Calu3 (cell line): ENCODE measurements around the gene CEP68. TPM values are rescaled to one million over a fixed set of nuclear protein-coding genes. Genes with fewer than 3 reads are reported as not detected.

Source experiments
- BruUV-seq: library from RNA; stranded (reverse); fragments of 400-500 nt; replicated peaks from 2 replicates; lab custom pipeline; 2021; lab: Mats Ljungman, UMichigan
- CTCF ChIA-PET: fragments of 300-600 bp; sonication (Branson Sonifier 250); formaldehyde crosslinking; loops from one replicate; lab custom pipeline; 2022; ENCODE audit warnings: antibody characterized with exemption; lab: Charles Lee
- DNase-seq: peaks from one replicate; pipeline ENCODE4 v3.0.0; 2022
- H3K27ac Mint-ChIP-seq: one replicate; pipeline ENCODE4 v1.8.0; 2022; ENCODE audit warnings: mixed read lengths; ENCODE audit not compliant: unreplicated experiment
- H3K27me3 Mint-ChIP-seq: one replicate; pipeline ENCODE4 v1.8.0; 2022; ENCODE audit warnings: mixed read lengths; ENCODE audit not compliant: unreplicated experiment
- H3K36me3 Mint-ChIP-seq: one replicate; pipeline ENCODE4 v1.8.0; 2022; ENCODE audit warnings: mild to moderate bottlenecking, moderate library complexity, mixed read lengths; ENCODE audit not compliant: insufficient read depth, unreplicated experiment
- H3K4me1 Mint-ChIP-seq: one replicate; pipeline ENCODE4 v1.8.0; 2022; ENCODE audit warnings: mild to moderate bottlenecking, low read depth, mixed read lengths; ENCODE audit not compliant: unreplicated experiment
- H3K4me3 Mint-ChIP-seq: one replicate; pipeline ENCODE4 v1.8.0; 2022; ENCODE audit warnings: mild to moderate bottlenecking, low read depth, moderate library complexity, mixed read lengths; ENCODE audit not compliant: unreplicated experiment
- H3K9me3 Mint-ChIP-seq: one replicate; pipeline ENCODE4 v1.8.0; 2022; ENCODE audit warnings: low read depth, mixed read lengths; ENCODE audit not compliant: unreplicated experiment
- intact Hi-C: fragments of 100-400 bp; cut with micrococcal nuclease; formaldehyde crosslinking; loops from one replicate; pipeline ENCODE4 v1.10.0; 2022; ENCODE audit not compliant: unreplicated experiment
- total RNA-seq: library from RNA; stranded (reverse); gene quantifications from 2 replicates; pipeline ENCODE4 v1.2.3, GENCODE V29; 2022
- TF ChIP-seq, protein P1 (sequence below): fragments of 200-600 bp; IDR thresholded peaks from one replicate; pipeline ENCODE4 v1.8.0; 2022; ENCODE audit warnings: antibody characterized with exemption; ENCODE audit not compliant: unreplicated experiment

CEP68 gene
- total RNA-seq, 1 experiment from 2014 or later: 9.6 TPM

DNA sequence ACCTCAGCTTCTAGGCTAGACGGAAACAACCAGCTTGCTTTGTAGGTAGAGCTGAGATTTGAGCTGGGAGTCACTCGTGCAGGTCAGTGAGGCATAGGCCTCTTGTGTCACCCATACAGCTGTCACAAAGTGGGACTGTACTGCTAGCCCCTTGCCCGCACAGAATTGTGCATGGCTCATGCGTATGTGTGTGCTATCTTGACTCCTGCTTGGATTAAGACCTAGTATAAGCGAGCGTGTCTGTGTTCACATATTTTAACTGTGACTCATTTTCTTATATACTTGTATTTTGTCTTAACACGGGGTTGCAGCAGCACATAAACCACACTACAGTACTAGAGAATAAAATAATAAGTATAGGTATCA is 20.1 kb downstream of the CEP68 start:
- TF ChIP-seq, protein P1, sequence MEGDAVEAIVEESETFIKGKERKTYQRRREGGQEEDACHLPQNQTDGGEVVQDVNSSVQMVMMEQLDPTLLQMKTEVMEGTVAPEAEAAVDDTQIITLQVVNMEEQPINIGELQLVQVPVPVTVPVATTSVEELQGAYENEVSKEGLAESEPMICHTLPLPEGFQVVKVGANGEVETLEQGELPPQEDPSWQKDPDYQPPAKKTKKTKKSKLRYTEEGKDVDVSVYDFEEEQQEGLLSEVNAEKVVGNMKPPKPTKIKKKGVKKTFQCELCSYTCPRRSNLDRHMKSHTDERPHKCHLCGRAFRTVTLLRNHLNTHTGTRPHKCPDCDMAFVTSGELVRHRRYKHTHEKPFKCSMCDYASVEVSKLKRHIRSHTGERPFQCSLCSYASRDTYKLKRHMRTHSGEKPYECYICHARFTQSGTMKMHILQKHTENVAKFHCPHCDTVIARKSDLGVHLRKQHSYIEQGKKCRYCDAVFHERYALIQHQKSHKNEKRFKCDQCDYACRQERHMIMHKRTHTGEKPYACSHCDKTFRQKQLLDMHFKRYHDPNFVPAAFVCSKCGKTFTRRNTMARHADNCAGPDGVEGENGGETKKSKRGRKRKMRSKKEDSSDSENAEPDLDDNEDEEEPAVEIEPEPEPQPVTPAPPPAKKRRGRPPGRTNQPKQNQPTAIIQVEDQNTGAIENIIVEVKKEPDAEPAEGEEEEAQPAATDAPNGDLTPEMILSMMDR: no peak

GRCh38 chr2:65077898-65078297 is 21.7 kb downstream of the CEP68 start:
- peak overlapping the region; percentile 23 for H3K27ac Mint-ChIP-seq
- H3K4me3 Mint-ChIP-seq: no peak overlapping the region
- DNase-seq: no peak
- no peaks in the 10 kb centered on the region for H3K27me3 Mint-ChIP-seq
- H3K4me1 Mint-ChIP-seq: no peaks in the 10 kb centered on the region
- no TSS peak for BruUV-seq
- no peaks in the 10 kb centered on the region for H3K9me3 Mint-ChIP-seq
- CTCF ChIA-PET: interaction anchor here (0.6 kb wide), 1 partner anchor 415 kb away, joined by 4 read pairs; no protein-coding TSS in a partner anchor
- peaks cover 65% of the 10 kb centered on the region for H3K36me3 Mint-ChIP-seq
- intact Hi-C loops: no loop called here
- TF ChIP-seq, protein P1: no peak

More for the DNA sequence above, 20.1 kb downstream of the CEP68 start:
- Mint-ChIP-seq H3K4me3 (no peak overlapping the region), H3K27me3 (no peaks in the 10 kb centered on the region), H3K4me1 (no peaks in the 10 kb centered on the region), H3K27ac (no peak overlapping the region), H3K9me3 (no peaks in the 10 kb centered on the region), H3K36me3 (peaks cover 67% of the 10 kb centered on the region)
- no TSS peak for BruUV-seq
- no peak for DNase-seq
- intact Hi-C loops: no loop called here
- CTCF ChIA-PET: interaction anchor here (0.6 to 1.2 kb wide), 2 partner anchors 111 to 857 kb away, joined by 3 to 4 read pairs; no protein-coding TSS in a partner anchor

DNA sequence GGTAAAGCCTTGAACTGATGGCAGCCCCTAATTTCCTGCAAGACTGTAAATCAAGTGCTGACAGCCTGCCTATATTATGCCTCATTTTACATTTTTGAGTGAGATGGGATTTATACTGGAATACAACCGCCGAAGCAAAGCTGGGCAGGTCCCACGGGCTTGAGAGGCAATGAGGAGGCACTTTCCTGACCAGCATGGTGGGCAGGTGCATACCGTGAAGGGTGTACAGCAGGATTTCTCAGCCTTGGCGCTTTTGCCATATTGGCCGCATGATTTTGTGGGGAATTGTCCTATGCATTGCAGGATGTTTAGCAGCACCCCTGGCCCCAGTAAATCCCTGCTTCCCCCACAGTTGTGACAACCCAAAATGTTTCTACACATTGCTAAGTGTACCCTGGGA is 22.8 kb downstream of the CEP68 start:
- Mint-ChIP-seq H3K27ac (no peak overlapping the region), H3K4me3 (no peak overlapping the region), H3K9me3 (no peaks in the 10 kb centered on the region), H3K36me3 (peaks cover 68% of the 10 kb centered on the region), H3K27me3 (no peaks in the 10 kb centered on the region), H3K4me1 (no peaks in the 10 kb centered on the region)
- TF ChIP-seq, protein P1: no peak
- intact Hi-C loops: no loop called here
- no peak for DNase-seq
- no TSS peak for BruUV-seq
- CTCF ChIA-PET: interaction anchor here (0.6 kb wide), 1 partner anchor 332 kb away, joined by 3 read pairs; no protein-coding TSS in a partner anchor

DNA sequence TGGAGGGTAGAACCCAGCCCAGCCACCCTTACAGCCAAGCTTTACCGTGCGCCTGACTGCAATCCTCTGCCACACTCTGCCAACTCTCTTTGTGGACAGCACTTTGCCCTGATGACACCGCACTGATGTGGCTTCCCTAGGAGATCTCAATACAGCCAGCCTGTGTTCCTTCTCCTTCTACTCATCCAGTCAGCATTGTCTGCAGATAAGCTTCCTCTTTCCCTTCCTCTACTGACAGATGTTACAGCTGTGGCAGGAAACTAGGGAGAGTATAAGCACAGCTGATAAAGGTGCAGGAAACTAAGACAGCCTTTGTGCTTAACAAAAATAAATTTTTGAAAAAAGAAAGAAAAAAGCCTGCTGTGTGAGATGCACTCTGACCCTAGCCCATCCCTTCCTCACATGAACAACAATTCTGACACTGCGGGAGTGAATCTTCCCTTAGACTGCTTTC is 25.0 kb downstream of the CEP68 start:
- TF ChIP-seq, protein P1: no peak
- Mint-ChIP-seq H3K4me3 (no peak overlapping the region), H3K27me3 (no peaks in the 10 kb centered on the region), H3K9me3 (no peaks in the 10 kb centered on the region), H3K27ac (no peak overlapping the region), H3K36me3 (peaks cover 75% of the 10 kb centered on the region), H3K4me1 (no peaks in the 10 kb centered on the region)
- no peak for DNase-seq
- CTCF ChIA-PET: no interaction called here
- BruUV-seq: no TSS peak
- intact Hi-C loops: loop anchor here (10.0 kb wide), 1 partner anchor 84 kb away; no protein-coding TSS in a partner anchor
